Ishikawa (cell line): Measurements from ENCODE around the gene RAD51B.
A peak's percentile ranks its signal among the peaks of the same experiment; 100 is the strongest.

Source experiments
- CEBPB ChIP-seq: IDR thresholded peaks from 2 replicates; pipeline ENCODE4 v1.6.1; 2012
- CREB1 ChIP-seq: IDR thresholded peaks from 2 replicates; pipeline ENCODE4 v1.6.1; 2012; ENCODE audit warnings: low read depth
- EGR1 ChIP-seq: IDR thresholded peaks from 2 replicates; pipeline ENCODE4 v1.6.1; 2012
- EP300 ChIP-seq: IDR thresholded peaks from 2 replicates; pipeline ENCODE4 v1.6.1; 2012; ENCODE audit warnings: borderline replicate concordance
- FOXM1 ChIP-seq: IDR thresholded peaks from 2 replicates; pipeline ENCODE4 v1.6.1; 2012; ENCODE audit warnings: low read depth, borderline replicate concordance
- NFIC ChIP-seq: IDR thresholded peaks from 2 replicates; pipeline ENCODE4 v1.6.1; 2012
- RAD21 ChIP-seq: IDR thresholded peaks from 2 replicates; pipeline ENCODE4 v1.6.1; 2012; ENCODE audit warnings: low read depth
- TAF1 ChIP-seq: IDR thresholded peaks from 2 replicates; pipeline ENCODE4 v1.6.1; 2012; ENCODE audit warnings: low read depth, mild to moderate bottlenecking
- TCF12 ChIP-seq: IDR thresholded peaks from 2 replicates; pipeline ENCODE4 v1.6.1; 2012; ENCODE audit warnings: low read depth
- TEAD4 ChIP-seq: IDR thresholded peaks from 2 replicates; pipeline ENCODE4 v1.6.1; 2012
- YY1 ChIP-seq: IDR thresholded peaks from 2 replicates; pipeline ENCODE4 v1.6.1; 2012; ENCODE audit warnings: low read depth
- ZBTB7A ChIP-seq: IDR thresholded peaks from 2 replicates; pipeline ENCODE4 v1.6.1; 2012; ENCODE audit warnings: low read depth
- TF ChIP-seq, protein P1 (sequence below): IDR thresholded peaks from 2 replicates; pipeline ENCODE4 v1.6.1; 2012
- TF ChIP-seq, protein P2 (sequence below): IDR thresholded peaks from 2 replicates; pipeline ENCODE4 v1.6.1; 2012; ENCODE audit warnings: low read depth, mild to moderate bottlenecking
- TF ChIP-seq, protein P3 (sequence below): IDR thresholded peaks from 2 replicates; pipeline ENCODE4 v1.6.1; 2012

Gene RAD51B

DNA sequence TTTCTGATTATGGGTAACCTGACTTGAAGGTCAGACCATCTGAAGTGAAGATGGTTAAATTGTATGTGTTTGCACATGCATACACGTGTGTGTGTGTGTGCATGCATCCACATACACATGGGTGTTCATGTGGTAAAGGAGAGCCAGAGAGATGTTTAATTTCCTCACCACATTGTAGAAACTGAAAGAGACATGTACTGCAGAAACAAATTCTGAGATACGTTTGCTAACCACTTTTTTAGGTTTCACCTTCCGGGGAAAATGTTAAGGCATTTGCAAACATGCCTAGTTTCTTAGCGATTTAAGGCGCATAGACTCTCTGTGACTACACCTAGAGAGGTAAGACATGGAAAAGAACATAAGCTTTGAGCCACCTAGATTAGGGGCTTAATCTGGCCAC, 362.9 kb downstream of the RAD51B start:
- no peak for TF ChIP-seq TEAD4
- TF ChIP-seq, protein P1, sequence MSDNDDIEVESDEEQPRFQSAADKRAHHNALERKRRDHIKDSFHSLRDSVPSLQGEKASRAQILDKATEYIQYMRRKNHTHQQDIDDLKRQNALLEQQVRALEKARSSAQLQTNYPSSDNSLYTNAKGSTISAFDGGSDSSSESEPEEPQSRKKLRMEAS, result no peak
- no peak for TF ChIP-seq ZBTB7A

DNA sequence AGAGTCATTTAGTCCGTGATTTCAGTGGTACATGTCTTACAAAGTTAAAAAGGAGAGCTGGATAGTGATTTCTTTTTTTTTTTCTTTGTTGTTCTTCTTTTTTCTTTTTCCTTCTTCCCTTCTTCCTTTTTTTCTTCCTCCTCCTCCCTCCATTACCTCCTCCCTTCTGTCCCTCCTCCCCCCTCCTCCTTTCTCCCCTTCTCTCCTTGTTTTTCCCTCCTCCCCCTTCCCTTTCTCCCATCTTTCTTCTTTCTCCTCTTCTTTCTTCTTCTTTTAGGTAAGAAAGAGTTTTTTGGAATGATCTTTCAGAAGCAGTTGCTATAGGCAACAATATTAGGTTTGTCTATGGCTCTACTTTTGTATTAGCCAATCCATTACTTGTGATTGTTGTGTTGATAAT, 368.6 kb downstream of the RAD51B start:
- TF ChIP-seq, protein P2, sequence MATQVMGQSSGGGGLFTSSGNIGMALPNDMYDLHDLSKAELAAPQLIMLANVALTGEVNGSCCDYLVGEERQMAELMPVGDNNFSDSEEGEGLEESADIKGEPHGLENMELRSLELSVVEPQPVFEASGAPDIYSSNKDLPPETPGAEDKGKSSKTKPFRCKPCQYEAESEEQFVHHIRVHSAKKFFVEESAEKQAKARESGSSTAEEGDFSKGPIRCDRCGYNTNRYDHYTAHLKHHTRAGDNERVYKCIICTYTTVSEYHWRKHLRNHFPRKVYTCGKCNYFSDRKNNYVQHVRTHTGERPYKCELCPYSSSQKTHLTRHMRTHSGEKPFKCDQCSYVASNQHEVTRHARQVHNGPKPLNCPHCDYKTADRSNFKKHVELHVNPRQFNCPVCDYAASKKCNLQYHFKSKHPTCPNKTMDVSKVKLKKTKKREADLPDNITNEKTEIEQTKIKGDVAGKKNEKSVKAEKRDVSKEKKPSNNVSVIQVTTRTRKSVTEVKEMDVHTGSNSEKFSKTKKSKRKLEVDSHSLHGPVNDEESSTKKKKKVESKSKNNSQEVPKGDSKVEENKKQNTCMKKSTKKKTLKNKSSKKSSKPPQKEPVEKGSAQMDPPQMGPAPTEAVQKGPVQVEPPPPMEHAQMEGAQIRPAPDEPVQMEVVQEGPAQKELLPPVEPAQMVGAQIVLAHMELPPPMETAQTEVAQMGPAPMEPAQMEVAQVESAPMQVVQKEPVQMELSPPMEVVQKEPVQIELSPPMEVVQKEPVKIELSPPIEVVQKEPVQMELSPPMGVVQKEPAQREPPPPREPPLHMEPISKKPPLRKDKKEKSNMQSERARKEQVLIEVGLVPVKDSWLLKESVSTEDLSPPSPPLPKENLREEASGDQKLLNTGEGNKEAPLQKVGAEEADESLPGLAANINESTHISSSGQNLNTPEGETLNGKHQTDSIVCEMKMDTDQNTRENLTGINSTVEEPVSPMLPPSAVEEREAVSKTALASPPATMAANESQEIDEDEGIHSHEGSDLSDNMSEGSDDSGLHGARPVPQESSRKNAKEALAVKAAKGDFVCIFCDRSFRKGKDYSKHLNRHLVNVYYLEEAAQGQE, result no peak
- TF ChIP-seq YY1, result no peak
- no peak for TF ChIP-seq CEBPB
- no peak for TF ChIP-seq CREB1
- no peak for TF ChIP-seq TCF12
- TF ChIP-seq, protein P1, result no peak
- no peak for TF ChIP-seq TEAD4
- no peak for TF ChIP-seq ZBTB7A
- TF ChIP-seq FOXM1, result no peak
- TF ChIP-seq EGR1, result no peak
- no peak for TF ChIP-seq EP300
- no peak for TF ChIP-seq RAD21
- TF ChIP-seq, protein P3, sequence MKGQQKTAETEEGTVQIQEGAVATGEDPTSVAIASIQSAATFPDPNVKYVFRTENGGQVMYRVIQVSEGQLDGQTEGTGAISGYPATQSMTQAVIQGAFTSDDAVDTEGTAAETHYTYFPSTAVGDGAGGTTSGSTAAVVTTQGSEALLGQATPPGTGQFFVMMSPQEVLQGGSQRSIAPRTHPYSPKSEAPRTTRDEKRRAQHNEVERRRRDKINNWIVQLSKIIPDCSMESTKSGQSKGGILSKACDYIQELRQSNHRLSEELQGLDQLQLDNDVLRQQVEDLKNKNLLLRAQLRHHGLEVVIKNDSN, result no peak
- TF ChIP-seq TAF1, result no peak
- TF ChIP-seq NFIC, result no peak

DNA sequence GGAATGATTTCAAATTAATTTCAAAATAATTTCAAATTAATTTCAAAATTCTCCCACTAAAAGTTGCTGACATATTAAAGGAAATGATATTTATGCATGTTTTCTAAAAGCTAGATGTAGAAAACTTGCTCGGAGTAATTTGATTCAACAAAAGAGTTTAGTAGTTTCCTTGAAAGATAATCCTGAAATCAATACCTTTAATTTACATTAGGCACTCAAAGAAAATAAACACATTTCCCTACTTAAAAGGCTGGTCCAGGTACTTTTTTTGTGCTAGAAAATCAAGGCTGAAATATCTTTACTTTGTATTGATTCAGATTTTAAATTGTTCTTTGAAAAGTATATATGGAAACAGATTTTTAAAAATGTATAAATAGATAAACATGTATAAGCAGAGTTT, 370.5 kb downstream of the RAD51B start:
- TF ChIP-seq CEBPB (no peak), YY1 (no peak), EGR1 (no peak), RAD21 (no peak)

DNA sequence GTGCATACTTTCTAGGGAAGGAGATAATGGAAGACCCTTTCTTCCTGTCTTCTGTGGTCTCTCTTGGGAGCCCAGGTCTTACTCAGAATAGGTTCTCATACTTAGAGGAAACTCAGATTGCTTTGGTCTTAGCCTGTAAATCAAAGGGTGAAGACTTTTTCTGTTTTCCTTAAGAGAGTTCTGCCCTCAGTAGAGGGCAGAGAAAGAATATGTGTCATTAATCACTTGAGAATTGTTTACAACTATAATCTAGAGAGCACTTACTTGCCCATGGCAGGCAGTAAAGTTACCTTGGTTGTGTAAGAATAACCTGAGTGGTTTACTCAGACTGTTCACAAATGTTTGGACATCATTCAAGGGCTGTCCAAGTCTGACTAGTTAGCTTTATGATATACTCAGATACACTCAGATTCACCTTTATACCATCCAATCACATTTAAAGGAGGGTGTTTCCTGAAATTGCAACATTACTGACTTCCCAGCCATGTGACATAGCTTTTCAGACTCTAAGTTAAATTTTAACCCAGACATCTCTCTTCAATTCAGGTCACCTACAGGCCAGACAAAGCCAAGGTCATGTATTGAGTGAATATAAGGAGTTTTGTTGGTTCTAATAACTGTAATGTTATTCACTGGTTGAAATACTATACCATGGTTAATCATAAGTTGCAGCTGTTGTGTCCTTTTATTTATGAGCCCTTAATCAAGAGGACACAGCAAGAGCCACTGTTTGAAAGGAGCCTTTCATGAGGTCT, 372.2 kb downstream of the RAD51B start:
- TF ChIP-seq CEBPB (peak; percentile 52), TAF1 (no peak), NFIC (no peak)
- TF ChIP-seq, protein P1, result no peak
- TF ChIP-seq, protein P3, result 0 out of 2 replicates have a peak, but pooled peaks have one; percentile 15

DNA sequence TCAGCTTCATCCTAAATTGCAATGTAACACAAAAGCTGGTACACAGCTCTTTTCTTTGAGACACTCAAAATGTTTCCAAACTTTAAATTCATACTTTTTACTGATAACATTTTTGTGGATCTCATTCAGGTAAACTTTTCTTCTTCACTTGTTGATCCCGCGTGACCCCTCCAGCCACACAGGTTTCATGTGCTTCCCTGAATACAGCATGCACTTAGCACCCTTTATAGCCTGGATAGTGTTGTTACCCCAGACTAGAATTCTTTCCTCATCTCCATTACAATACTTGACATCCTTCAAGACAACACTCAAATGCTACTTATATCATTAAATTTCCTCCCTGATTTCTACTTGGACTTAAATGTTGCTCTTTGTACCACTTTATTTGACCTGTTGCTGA, 373.4 kb downstream of the RAD51B start:
- TF ChIP-seq CEBPB, result no peak
- no peak for TF ChIP-seq RAD21
- no peak for TF ChIP-seq YY1
- no peak for TF ChIP-seq NFIC
- TF ChIP-seq, protein P3, result no peak
- no peak for TF ChIP-seq TCF12
- TF ChIP-seq, protein P1, result no peak
- TF ChIP-seq, protein P2, result no peak
- no peak for TF ChIP-seq EP300
- no peak for TF ChIP-seq FOXM1
- TF ChIP-seq TEAD4, result no peak
- no peak for TF ChIP-seq ZBTB7A
- no peak for TF ChIP-seq CREB1
- no peak for TF ChIP-seq TAF1
- no peak for TF ChIP-seq EGR1
